SK-N-SH (cell line): Measurements from ENCODE around the gene ASCC3.

Experiments
- MXI1 ChIP-seq: IDR thresholded peaks from 2 replicates; pipeline ENCODE4 v1.6.1; 2012; ENCODE audit warnings: mild to moderate bottlenecking, low read depth, low read length, improper control_type of control experiment
- PBX3 ChIP-seq: IDR thresholded peaks from 2 replicates; pipeline ENCODE4; 2012
- POLR2AphosphoS5 ChIP-seq: IDR thresholded peaks from 2 replicates; pipeline ENCODE4 v1.6.1; 2012; ENCODE audit warnings: low read depth, low read length
- RAD21 ChIP-seq: IDR thresholded peaks from 2 replicates; pipeline ENCODE4 v1.6.1; 2012; ENCODE audit warnings: mild to moderate bottlenecking, low read length
- TF ChIP-seq, protein P1 (sequence below): IDR thresholded peaks from 2 replicates; pipeline ENCODE4 v1.4.0; 2012; ENCODE audit warnings: low read depth, borderline replicate concordance
- TF ChIP-seq, protein P2 (sequence below): fragments of 200-600 bp; sonication (generic); IDR thresholded peaks from 2 replicates; pipeline ENCODE4 v1.6.1; 2017; ENCODE audit warnings: antibody characterized with exemption, mild to moderate bottlenecking, moderate library complexity
- TF ChIP-seq, protein P3 (sequence below): IDR thresholded peaks from 2 replicates; pipeline ENCODE4 v1.6.1; 2012; ENCODE audit warnings: mild to moderate bottlenecking, low read depth, low read length, moderate library complexity

DNA sequence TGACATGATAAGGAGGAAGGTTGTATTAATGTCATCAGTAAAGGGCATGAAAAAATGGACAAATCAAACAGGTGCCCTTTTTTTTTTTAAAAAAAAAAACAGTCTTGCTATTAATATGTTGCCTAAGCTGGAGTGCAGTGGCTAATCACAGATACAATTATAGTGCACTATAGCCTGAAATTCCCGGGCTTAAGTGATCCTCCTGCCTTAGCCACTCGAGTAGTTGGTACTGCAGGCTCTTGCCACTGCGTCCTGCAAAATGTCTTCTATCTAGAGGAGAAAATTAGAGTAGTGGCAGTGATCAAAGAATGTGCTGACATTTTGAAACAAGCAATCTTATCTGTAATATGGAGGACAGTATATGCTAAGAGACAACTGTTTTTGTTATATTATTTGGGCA is 127.7 kb downstream of the ASCC3 start:
- TF ChIP-seq, protein P1, sequence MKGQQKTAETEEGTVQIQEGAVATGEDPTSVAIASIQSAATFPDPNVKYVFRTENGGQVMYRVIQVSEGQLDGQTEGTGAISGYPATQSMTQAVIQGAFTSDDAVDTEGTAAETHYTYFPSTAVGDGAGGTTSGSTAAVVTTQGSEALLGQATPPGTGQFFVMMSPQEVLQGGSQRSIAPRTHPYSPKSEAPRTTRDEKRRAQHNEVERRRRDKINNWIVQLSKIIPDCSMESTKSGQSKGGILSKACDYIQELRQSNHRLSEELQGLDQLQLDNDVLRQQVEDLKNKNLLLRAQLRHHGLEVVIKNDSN = no peak
- TF ChIP-seq, protein P2, sequence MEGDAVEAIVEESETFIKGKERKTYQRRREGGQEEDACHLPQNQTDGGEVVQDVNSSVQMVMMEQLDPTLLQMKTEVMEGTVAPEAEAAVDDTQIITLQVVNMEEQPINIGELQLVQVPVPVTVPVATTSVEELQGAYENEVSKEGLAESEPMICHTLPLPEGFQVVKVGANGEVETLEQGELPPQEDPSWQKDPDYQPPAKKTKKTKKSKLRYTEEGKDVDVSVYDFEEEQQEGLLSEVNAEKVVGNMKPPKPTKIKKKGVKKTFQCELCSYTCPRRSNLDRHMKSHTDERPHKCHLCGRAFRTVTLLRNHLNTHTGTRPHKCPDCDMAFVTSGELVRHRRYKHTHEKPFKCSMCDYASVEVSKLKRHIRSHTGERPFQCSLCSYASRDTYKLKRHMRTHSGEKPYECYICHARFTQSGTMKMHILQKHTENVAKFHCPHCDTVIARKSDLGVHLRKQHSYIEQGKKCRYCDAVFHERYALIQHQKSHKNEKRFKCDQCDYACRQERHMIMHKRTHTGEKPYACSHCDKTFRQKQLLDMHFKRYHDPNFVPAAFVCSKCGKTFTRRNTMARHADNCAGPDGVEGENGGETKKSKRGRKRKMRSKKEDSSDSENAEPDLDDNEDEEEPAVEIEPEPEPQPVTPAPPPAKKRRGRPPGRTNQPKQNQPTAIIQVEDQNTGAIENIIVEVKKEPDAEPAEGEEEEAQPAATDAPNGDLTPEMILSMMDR = no peak
- TF ChIP-seq RAD21 (no peak), MXI1 (no peak), PBX3 (no peak), POLR2AphosphoS5 (no peak)
- TF ChIP-seq, protein P3, sequence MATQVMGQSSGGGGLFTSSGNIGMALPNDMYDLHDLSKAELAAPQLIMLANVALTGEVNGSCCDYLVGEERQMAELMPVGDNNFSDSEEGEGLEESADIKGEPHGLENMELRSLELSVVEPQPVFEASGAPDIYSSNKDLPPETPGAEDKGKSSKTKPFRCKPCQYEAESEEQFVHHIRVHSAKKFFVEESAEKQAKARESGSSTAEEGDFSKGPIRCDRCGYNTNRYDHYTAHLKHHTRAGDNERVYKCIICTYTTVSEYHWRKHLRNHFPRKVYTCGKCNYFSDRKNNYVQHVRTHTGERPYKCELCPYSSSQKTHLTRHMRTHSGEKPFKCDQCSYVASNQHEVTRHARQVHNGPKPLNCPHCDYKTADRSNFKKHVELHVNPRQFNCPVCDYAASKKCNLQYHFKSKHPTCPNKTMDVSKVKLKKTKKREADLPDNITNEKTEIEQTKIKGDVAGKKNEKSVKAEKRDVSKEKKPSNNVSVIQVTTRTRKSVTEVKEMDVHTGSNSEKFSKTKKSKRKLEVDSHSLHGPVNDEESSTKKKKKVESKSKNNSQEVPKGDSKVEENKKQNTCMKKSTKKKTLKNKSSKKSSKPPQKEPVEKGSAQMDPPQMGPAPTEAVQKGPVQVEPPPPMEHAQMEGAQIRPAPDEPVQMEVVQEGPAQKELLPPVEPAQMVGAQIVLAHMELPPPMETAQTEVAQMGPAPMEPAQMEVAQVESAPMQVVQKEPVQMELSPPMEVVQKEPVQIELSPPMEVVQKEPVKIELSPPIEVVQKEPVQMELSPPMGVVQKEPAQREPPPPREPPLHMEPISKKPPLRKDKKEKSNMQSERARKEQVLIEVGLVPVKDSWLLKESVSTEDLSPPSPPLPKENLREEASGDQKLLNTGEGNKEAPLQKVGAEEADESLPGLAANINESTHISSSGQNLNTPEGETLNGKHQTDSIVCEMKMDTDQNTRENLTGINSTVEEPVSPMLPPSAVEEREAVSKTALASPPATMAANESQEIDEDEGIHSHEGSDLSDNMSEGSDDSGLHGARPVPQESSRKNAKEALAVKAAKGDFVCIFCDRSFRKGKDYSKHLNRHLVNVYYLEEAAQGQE = no peak
